ENCODE data around the gene MPO. TPM values are rescaled to one million over a fixed set of nuclear protein-coding genes. Genes with fewer than 3 reads are reported as not detected.

Gene MPO
- total RNA-seq, 1 donor from 2014 or later, result 0.08 TPM

DNA sequence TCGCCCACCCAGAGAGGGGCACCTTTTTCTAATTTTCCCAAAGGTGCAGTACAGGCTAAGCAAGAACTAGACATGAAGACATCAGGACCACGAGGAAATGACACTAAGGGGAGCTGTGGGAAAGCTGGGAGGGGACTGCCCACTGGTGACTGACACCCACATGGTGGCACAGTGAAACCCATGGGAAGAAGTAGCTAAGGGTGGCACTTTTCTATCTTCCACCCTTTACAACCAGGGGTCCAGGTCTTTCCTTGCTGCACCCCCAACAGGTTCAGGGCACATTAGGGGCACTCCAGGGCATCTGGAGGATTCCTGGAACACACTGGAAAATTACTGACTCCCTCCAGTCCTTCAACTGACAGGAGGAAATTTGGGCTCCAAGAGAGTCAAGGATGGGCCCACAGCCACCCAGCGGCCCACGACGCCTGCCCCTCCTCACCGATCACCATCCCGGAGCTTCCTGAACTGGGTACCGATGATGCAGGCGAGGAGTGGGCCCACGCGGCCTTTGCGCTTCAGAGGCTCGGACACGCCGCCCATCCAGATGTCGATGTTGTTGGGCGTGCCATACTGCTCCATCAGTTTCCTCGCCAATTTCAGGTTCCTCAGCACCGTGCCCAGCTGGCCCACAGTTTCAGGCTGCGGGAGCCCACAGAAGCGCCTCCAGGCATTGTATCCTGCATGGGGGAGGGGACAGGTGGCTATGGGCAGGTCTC lies 9.4 kb downstream of the MPO start:
- intact Hi-C loops (cut with DNase I), result no loop called here
- ATAC-seq (no peak), DNase-seq (ENCODE audit: missing footprints) (no peak)

DNA sequence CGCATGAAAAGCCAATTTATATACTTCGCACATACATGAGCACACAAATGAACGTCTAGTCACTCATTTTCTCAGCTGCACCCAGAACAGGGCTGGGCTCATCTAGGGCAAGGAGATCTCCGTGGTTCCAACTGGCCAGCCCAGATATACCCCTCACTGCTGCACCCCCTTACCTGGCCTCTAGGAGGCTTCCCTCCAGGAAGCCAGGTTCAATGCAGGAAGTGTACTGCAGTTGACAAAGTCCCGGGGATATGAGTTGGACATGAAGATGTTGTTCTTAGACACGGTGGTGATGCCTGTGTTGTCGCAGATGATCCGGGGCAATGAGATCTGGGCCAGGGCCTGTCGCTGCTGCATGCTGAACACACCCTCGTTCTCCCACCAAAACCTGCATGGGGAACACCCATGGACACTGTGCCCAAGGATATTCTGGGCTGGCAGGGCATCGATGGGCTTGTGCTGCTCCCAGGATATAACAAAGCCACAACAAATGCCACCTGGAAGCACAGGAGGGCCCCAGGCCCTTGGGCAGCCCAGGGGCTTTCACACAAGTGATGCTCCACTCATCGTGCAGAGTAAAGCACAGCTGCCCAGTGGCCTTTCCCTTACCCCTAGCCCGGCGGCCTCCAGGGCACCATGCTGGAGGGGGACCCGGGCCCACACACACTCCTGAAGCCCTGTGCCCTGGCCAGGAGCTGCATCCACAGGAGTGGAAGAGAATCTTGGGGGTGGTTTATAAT lies 10.1 kb downstream of the MPO start:
- ATAC-seq, result no peak

DNA sequence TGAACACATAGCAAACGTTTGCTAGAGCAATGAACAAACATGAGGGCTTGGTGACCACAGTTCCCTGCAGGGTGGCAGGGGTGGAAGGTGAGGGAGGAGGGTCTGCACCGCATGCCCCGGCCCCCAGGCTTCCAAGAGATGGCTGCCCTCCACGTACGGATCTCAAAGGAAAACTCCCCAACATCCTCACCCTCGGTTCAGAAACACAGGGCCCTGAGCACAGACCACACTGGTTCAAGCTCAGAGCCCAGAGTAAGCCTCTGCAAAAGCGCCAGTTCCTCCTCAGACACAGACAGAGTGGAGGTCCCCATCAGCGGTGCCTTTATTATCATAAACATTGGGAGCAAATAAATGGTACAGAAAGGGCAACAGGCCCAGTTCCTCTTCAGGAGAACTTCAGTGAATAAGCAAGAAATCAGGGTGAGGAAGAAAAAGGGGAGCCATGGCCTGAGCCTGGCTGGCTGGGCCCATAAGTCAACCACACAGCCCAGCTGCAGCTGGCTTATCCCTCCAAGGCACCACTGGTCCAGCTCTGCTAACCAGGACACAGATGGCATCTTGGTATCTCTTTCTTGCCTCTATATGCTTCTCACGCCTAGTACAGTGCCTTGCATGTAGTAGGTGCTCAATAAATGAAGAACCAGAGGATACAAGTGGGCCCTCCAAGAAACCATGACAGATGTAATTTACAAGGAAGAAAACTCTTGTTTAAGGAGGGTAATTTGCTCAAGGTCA lies 11.0 kb downstream of the MPO start:
- no peak for ATAC-seq
- no peak for DNase-seq (ENCODE audit: missing footprints)
- intact Hi-C loops (cut with DNase I), result no loop called here

More for the DNA sequence above, 10.1 kb downstream of the MPO start:
- no peak for DNase-seq (ENCODE audit: missing footprints)
- intact Hi-C loops (cut with DNase I), result no loop called here

DNA sequence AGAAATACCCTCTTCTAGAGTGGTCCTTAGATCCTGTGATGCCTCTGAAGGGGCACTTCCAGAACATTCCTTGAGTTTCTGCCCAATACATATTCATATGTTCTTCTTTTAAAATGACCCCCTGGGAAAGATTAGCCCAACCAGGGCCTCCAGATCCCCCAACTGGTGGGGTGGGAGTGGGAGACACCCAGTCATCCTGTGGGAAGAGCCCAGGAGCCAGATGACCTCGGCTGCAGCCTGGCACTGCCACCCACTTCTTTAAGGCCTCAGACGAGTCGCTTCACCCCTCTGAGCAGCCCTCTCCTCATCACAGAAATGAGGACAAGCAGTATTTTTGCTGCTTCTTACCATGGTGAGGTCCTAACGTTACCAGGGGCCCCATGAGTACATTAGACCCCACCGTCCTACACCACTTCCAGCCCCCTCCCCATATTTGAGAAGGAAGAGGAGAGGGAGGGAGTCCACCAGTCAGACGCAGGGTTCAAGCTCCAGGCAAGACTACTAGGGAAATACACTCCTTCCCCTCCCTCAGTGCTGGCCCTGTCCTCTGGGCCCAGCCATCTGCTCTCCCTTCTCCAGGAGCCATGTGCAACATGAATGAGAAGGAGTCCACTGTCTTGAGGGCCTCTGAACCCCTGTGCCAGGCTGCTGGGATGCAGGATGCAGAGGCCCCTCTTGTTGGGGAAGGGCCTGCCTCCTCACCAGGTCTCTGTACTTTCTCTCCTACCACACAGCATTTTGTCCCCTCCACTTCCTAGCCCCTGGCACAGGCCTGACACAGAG lies 11.8 kb downstream of the MPO start:
- ATAC-seq, result no peak
- intact Hi-C loops (cut with DNase I), result no loop called here
- no peak for DNase-seq (ENCODE audit: missing footprints)

DNA sequence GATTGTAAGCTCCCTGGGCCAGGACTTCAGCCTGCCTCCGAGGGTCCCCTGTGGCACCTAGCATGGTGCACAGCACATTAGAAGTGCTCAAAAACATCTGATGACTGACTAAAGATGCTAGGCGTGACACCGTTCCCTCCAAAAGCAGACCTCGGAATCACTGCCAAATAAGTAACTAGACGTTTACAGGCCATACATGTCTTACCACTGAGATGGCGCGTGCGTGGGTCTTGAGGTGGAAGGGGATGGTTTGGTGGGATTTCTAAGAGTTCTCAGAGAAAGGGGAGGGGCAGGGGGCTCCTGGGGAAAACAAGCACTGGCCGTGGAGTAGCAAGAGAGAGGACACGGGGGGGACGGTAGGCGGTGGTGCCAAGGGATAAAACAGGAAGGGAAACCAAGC lies 12.4 kb downstream of the MPO start:
- DNase-seq (ENCODE audit: missing footprints) (no peak), ATAC-seq (no peak)
- intact Hi-C loops (cut with DNase I), result no loop called here

DNA sequence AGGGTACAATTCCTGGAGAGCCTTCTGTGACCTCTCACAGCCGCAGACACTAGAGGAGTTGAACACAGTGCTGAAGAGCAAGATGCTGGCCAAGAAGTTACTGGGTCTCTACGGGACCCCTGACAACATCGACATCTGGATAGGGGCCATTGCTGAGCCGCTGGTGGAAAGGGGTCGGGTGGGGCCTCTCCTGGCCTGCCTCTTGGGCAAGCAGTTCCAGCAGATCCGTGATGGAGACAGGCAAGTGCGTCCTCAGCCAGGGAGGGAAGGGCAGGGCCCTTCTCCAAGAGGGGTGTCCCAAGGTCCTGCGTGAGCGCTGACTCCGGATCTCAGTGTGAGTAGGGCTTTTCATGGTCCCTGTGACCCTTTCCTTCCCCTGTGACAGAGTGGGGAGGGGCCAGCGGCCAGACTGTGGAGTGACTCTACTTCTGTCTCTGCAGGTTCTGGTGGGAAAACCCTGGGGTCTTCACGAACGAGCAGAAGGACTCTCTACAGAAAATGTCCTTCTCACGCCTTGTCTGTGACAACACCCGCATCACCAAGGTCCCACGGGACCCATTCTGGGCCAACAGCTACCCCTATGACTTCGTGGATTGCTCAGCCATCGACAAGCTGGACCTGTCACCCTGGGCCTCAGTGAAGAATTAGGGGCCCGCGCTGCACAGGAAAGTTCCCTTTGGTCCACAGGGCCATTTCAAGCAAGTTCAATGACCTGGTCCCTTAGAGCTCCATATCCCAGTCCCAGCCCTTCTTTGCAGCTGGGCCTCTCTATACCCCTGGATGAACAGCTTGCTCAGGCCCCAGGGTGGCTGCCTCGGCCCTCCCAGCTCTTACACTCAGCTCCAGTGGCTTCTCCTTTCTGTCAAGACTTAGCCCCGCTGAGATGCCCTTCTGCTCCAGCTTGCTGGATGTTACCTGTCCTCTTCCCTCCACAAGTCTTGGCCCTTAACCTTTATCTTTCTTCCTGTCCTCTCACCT lies 13.1 kb downstream of the MPO start:
- no peak for ATAC-seq
- no peak for DNase-seq (ENCODE audit: missing footprints)
- intact Hi-C loops (cut with DNase I), result no loop called here

DNA sequence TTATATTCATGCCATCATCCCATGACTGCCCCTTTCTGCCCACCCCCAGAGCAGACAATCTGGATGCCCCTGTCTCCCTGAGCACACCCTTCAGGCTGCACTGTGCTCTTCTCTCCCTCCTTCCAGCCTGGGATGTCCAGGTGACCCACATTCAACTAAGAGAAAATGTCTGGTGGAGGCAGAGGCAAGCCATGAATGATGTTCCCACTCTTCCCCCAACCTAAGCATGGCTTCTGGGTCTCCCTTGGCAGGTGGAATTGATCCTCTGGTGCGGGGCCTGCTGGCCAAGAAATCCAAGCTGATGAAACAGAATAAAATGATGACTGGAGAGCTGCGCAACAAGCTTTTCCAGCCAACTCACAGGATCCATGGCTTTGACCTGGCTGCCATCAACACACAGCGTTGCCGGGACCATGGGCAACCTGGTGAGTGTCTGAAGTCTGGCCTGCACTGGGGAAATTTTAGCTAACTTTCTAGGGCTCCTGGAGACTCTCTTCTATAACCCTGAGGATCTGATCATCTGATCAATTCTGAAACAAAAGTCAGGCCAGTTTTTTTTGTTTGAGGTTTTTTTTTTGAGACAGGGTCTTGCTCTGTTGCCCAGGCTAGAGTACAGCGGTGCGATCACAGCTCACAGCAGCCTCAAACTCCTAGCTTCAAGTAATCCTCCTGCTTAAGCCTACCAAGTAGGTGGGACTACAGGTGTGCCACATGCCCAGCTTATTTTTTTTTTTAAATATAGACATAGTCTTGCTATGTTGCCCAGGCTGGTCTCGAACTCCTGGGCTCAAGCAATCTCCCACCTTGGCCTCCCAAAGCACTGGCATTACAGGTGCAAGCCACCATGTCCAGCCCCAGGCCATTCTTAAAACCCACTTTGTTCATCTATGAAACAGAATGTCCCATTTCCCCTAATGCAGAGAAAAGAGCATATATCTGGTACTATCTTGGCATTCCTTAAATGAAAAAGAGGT lies 14.5 kb downstream of the MPO start:
- intact Hi-C loops (cut with DNase I), result no loop called here
- DNase-seq (ENCODE audit: missing footprints) (no peak), ATAC-seq (no peak)

DNA sequence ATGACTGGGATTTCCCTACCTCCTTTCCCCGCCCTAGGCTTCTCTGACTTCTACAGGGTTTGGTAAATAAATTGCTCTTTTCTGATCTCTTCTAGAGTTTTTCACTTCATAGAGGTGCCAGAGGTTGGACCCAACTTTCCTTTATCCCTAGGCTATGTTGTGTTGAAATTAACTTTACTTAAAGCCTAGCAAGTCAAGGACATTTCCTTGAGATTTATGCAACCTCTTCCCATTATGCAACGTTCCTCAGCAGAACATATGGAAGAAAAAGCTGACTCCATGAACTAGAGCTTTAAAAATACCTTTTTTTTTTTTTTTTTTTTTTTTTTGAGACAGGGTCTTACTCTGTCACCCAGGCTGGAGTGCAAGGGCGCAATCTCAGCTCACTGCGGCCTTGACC lies 15.5 kb downstream of the MPO start:
- intact Hi-C loops (cut with DNase I), result no loop called here
- DNase-seq (ENCODE audit: missing footprints) (no peak), ATAC-seq (no peak)

DNA sequence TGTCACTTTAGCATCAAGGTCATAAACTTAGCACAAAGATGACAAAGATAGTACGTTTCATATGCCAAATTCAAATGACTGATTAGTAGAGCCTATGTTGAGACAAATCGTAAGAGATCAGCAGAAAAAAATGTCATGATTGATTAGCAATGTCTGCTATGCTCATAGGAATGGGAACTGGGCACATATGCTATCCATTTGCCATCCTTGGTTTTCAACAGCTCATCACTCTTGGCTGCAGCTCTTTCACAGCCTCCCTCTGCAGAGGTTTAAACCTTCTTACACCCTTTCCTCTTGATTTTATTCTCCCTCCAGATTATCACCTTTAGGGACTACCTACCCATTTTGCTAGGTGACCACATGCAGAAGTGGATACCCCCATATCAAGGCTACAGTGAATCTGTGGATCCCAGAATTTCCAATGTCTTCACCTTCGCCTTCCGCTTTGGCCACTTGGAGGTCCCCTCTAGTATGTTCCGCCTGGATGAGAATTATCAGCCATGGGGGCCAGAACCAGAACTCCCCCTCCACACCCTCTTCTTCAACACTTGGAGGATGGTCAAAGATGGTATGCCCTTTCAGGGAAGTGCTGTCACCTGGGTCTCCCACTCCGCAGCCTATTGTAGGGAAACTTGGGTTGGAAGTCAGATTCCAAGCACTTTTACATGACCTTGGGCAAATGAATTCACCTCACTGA lies 16.2 kb downstream of the MPO start:
- DNase-seq (ENCODE audit: missing footprints) (no peak), ATAC-seq (no peak)
- intact Hi-C loops (cut with DNase I), result no loop called here

DNA sequence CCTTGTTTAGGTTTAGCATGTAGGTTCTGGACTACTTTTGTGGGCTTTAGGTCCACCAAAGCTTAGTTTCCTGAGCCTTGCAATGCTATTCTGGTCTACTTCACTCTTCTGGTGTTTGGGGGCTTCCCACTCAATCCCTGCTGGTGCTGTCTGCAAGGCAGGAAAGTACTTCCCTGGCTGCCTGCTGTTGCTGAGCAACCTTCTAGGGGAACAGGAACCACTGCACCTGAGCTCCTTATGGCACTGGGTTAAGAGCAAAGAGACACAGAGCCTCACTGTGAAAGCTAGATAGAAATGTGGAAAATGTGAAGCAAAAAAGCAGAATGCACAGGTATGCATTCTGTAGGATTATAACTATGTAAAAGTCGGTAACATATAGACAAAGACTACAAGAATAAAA lies 17.0 kb downstream of the MPO start:
- DNase-seq (ENCODE audit: missing footprints), result no peak

DNA sequence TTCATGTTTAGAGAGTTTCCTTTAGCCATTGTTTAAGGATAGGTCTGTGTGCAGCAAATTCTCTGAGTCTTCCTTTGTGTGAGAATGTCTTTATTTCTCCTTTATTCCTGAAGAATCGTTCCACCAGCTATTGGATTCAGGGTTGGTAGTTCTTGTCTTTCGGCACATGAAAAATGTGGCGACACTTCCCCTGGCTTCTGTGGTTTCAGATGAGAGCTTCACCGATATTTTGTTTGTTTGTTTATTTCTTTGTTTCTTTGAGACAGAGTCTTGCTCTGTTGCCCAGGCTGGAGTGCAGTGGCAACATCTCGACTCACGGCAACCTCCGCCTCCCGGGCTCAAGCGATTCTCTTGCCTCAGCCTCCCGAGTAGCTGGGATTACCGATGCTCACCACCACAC lies 18.6 kb downstream of the MPO start:
- no peak for ATAC-seq
- intact Hi-C loops (cut with DNase I), result no loop called here
- DNase-seq (ENCODE audit: missing footprints), result no peak

More for the DNA sequence above, 17.0 kb downstream of the MPO start:
- no peak for ATAC-seq
- intact Hi-C loops (cut with DNase I), result no loop called here

DNA sequence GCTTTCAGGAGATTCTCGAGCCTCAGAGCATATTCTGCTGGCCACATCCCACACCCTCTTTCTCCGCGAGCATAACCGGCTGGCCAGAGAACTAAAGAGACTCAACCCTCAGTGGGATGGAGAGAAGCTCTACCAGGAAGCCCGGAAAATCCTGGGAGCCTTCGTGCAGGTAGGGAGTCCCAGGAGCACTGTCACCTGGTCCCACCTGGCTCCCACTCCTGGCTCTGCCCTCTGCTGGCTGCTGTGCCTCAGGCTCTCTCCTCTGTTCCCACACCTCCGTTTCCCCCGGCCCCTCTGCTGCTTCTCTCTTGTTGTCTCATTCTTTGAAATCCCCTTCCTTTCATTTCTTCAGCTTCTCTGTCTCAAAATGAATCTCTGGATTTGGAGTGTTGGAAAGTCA lies 25.9 kb downstream of the MPO start:
- ATAC-seq, result no peak
- intact Hi-C loops (cut with DNase I), result no loop called here
- DNase-seq (ENCODE audit: missing footprints), result no peak

DNA sequence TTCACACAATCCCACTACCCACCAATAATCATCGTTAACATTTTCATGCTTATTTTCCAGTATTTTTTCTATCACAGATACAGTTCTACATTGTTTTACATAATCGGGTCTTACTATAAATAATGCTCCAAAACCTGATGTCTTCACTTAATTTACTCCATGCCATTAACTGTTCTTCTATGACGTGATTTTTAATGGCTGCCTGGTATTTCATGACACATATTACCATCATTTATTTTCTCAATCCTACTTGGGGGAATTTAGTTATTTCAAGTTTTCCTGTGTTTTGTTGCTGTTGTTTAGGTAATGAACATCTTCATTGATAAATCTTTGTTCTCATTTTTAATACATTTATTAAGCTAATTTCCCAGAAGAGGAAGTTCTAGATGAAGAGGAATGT lies 27.7 kb downstream of the MPO start:
- no peak for DNase-seq (ENCODE audit: missing footprints)
- ATAC-seq, result no peak
- intact Hi-C loops (cut with DNase I), result no loop called here

DNA sequence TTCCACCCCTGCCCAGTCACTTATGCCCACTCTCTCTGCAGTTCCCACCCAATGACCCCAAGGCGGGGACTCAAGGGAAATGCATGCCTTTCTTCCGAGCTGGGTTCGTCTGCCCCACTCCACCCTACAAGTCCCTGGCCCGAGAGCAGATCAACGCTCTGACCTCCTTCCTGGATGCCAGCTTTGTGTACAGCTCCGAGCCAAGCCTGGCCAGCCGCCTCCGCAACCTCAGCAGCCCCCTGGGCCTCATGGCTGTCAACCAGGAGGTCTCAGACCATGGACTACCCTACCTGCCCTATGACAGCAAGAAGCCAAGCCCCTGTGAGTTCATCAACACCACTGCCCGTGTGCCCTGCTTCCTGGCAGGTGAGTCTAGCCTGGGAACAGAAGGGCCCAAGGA lies 28.6 kb downstream of the MPO start:
- DNase-seq (ENCODE audit: missing footprints), result no peak
- intact Hi-C loops (cut with DNase I), result no loop called here
- ATAC-seq, result no peak

DNA sequence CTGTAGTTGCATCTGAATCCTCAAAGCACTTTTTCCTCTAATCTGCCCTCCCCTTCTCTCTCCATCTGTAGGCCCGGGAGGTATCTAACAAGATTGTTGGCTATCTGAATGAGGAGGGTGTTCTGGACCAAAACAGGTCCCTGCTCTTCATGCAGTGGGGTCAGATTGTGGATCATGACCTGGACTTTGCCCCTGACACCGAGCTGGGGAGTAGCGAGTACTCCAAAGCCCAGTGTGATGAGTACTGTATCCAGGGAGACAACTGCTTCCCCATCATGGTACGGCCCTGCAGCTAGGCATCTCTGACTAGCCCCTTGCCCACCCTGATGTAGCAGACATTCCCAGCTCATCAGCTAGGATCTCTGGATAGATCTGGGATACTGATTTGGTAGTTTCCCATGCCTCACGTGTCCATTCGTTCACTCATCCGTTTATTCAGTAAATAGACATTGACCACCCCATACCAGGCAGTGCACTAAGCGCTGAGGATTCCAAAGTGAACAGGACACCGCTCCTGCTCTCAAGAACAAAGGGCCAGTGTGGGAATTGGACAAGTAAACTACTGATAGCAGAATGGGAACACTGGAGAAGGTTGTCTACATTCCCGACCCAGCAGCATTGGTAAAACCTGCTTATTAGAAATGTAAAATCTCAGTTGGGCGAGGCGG lies 30.3 kb downstream of the MPO start:
- intact Hi-C loops (cut with DNase I), result no loop called here
- DNase-seq (ENCODE audit: missing footprints), result no peak
- ATAC-seq, result no peak

Measured in Right ventricle myocardium inferior (tissue), 1 donor.